GM12874 (cell line): ENCODE results near the gene OR8B8.

Source experiments
- TF ChIP-seq, protein P1 (sequence below): IDR thresholded peaks from 2 replicates; pipeline ENCODE4 v1.5.1; 2011; ENCODE audit warnings: low read depth, mild to moderate bottlenecking, control low read depth, low read length, moderate library complexity; ENCODE audit not compliant: insufficient read depth

Gene OR8B8

GRCh38 chr11:124402326-124402922 lies 43.1 kb downstream of the OR8B8 start:
- TF ChIP-seq, protein P1, sequence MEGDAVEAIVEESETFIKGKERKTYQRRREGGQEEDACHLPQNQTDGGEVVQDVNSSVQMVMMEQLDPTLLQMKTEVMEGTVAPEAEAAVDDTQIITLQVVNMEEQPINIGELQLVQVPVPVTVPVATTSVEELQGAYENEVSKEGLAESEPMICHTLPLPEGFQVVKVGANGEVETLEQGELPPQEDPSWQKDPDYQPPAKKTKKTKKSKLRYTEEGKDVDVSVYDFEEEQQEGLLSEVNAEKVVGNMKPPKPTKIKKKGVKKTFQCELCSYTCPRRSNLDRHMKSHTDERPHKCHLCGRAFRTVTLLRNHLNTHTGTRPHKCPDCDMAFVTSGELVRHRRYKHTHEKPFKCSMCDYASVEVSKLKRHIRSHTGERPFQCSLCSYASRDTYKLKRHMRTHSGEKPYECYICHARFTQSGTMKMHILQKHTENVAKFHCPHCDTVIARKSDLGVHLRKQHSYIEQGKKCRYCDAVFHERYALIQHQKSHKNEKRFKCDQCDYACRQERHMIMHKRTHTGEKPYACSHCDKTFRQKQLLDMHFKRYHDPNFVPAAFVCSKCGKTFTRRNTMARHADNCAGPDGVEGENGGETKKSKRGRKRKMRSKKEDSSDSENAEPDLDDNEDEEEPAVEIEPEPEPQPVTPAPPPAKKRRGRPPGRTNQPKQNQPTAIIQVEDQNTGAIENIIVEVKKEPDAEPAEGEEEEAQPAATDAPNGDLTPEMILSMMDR: peak; percentile 74

GRCh38 chr11:124398924-124399323 lies 46.6 kb downstream of the OR8B8 start, which contains the start of gene OR8B3:
Gene OR8B3 (minus strand): TSS chr11:124399024. CDS start chr11:124397351, 1,673 bp downstream.
- TF ChIP-seq, protein P1: no peak

DNA sequence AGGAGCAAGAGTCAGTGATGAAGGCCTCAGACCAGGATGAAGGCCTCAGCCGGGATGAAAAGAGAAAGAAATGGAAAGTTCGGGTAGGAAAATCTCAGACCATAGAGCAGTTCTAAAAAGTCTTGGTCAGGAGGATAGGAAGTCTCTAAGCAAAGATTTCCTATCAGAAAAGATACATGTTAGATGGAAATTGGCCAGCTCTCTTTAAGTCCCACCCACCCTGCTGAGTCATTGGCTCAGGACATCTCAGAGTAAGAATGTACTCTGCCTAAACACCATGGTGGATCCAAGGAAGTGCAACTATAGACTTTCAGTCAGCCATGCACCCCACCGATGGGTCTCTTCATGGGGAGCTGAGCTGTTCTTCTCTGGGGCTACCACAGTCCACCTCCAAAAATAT lies 51.1 kb downstream of the OR8B8 start:
- TF ChIP-seq, protein P1: no peak
